ENCODE measurements around the gene CELF6. TPM values are rescaled to one million over a fixed set of nuclear protein-coding genes. Genes with fewer than 3 reads are reported as not detected.

Gene CELF6
- total RNA-seq = not detected

- ATAC-seq = peak; percentile 78
Observed at GRCh38 chr15:72319985-72320671, at the start of gene CELF6. TSS of gene CELF6 (minus strand) at chr15:72320157. CDS start at chr15:72319874, 283 bp downstream.

- peak; percentile 79 for ATAC-seq
Observed at GRCh38 chr15:72368899-72369298, 48.9 kb upstream of the CELF6 start.

GRCh38 chr15:72368325-72368724, 48.4 kb upstream of the CELF6 start:
- peak; percentile 47 for ATAC-seq

GRCh38 chr15:72365844-72366243, 45.9 kb upstream of the CELF6 start:
- peak; percentile 33 for ATAC-seq

GRCh38 chr15:72361176-72361575, 41.2 kb upstream of the CELF6 start:
- no peak for ATAC-seq

GRCh38 chr15:72358650-72359171, 38.8 kb upstream of the CELF6 start:
- peak; percentile 98 for ATAC-seq

GRCh38 chr15:72358121-72358520, 38.2 kb upstream of the CELF6 start:
- peak; percentile 31 for ATAC-seq

- no peak for ATAC-seq
Observed at GRCh38 chr15:72354496-72354895, 34.5 kb upstream of the CELF6 start.

- ATAC-seq = no peak
Observed at GRCh38 chr15:72353266-72353665, 33.3 kb upstream of the CELF6 start.

GRCh38 chr15:72345806-72346205, 25.8 kb upstream of the CELF6 start:
- no peak for ATAC-seq

- ATAC-seq = no peak
Observed at GRCh38 chr15:72345280-72345679, 25.3 kb upstream of the CELF6 start.

- no peak for ATAC-seq
Observed at GRCh38 chr15:72344602-72345001, 24.6 kb upstream of the CELF6 start.

GRCh38 chr15:72342385-72342784, 22.4 kb upstream of the CELF6 start:
- ATAC-seq = peak; percentile 31

GRCh38 chr15:72341361-72341760, 21.4 kb upstream of the CELF6 start:
- ATAC-seq = no peak

- ATAC-seq = no peak
Observed at GRCh38 chr15:72340366-72340765, 20.4 kb upstream of the CELF6 start.

- ATAC-seq = peak; percentile 66
Observed at GRCh38 chr15:72339777-72340177, 19.8 kb upstream of the CELF6 start.

- ATAC-seq = no peak
Observed at GRCh38 chr15:72338617-72339321, 18.8 kb upstream of the CELF6 start.

GRCh38 chr15:72338148-72338547, 18.2 kb upstream of the CELF6 start:
- ATAC-seq = no peak

- ATAC-seq = no peak
Observed at GRCh38 chr15:72334842-72335241, 14.9 kb upstream of the CELF6 start.

GRCh38 chr15:72331021-72331420, 11.1 kb upstream of the CELF6 start:
- no peak for ATAC-seq

- no peak for ATAC-seq
Observed at GRCh38 chr15:72323752-72324151, 3.8 kb upstream of the CELF6 start.

- peak; percentile 84 for ATAC-seq
Observed at GRCh38 chr15:72319360-72319984, 485 bp downstream of the CELF6 start.

- ATAC-seq = no peak
Observed at GRCh38 chr15:72318408-72318942, 1.5 kb downstream of the CELF6 start.

Data from esophagus mucosa (tissue), 1 donor.